IMR-90 (cell line): ENCODE measurements around the gene MAP2K5. TPM values are rescaled to one million over a fixed set of nuclear protein-coding genes. Genes with fewer than 3 reads are reported as not detected.

Source experiments
- ATAC-seq: fragments of 200-7000 bp; cut with Tn5 transposase; 2 replicates; pipeline ENCODE4 v1.9.1; 2020; ENCODE audit warnings: low read depth, mild to moderate bottlenecking, moderate library complexity
- BruUV-seq: library from RNA; stranded (reverse); fragments of 400-500 nt; replicated peaks from 2 replicates; lab custom pipeline; 2021; lab: Mats Ljungman, UMichigan
- CTCF ChIA-PET: fragments of 300-600 bp; formaldehyde crosslinking; extraction: SDS; loops from one replicate; lab custom pipeline; 2021; ENCODE audit warnings: antibody characterized with exemption; lab: Yijun Ruan, JAX
- POLR2A ChIA-PET: fragments of 300-600 bp; sonication (Branson Sonifier 250); formaldehyde crosslinking; loops from one replicate; lab custom pipeline; 2022; ENCODE audit warnings: antibody characterized with exemption; ENCODE audit not compliant: unreplicated experiment; lab: Charles Lee
- DNase-seq: peaks from one replicate; pipeline ENCODE4 v3.0.0; 2013
- H2AFZ ChIP-seq: replicated peaks from 2 replicates; pipeline ENCODE3; 2013; ENCODE audit warnings: low read length, mild to moderate bottlenecking; ENCODE audit not compliant: poor library complexity
- H2AK5ac ChIP-seq: 2 replicates; pipeline ENCODE4 v1.6.1; 2013; ENCODE audit warnings: low read depth, low read length, inconsistent platforms
- H2AK9ac ChIP-seq: replicated peaks from 2 replicates; pipeline ENCODE3; 2013; ENCODE audit warnings: mild to moderate bottlenecking, low read depth, low read length, moderate library complexity; ENCODE audit not compliant: poor library complexity
- H2BK120ac ChIP-seq: 2 replicates; pipeline ENCODE4 v1.6.1; 2013; ENCODE audit warnings: low read depth, low read length, inconsistent platforms
- H2BK15ac ChIP-seq: 3 replicates; pipeline ENCODE4 v1.6.1; 2013; ENCODE audit warnings: low read depth, low read length, inconsistent platforms
- H2BK20ac ChIP-seq: 2 replicates; pipeline ENCODE4 v1.6.1; 2013; ENCODE audit warnings: low read depth, mild to moderate bottlenecking, inconsistent platforms, low read length, moderate library complexity
- H2BK5ac ChIP-seq: 2 replicates; pipeline ENCODE4 v1.6.1; 2013; ENCODE audit warnings: mild to moderate bottlenecking, low read depth, low read length, inconsistent platforms; ENCODE audit not compliant: poor library complexity, severe bottlenecking
- H3K14ac ChIP-seq: replicated peaks from 2 replicates; pipeline ENCODE4 v1.6.1; 2013; ENCODE audit warnings: low read depth, low read length, inconsistent platforms
- H3K18ac ChIP-seq: 2 replicates; pipeline ENCODE4 v1.6.1; 2013; ENCODE audit warnings: low read depth, low read length, control low read depth
- H3K23ac ChIP-seq: 2 replicates; pipeline ENCODE4 v1.6.1; 2013; ENCODE audit warnings: low read depth, low read length, inconsistent platforms
- H3K27ac ChIP-seq: 2 replicates; pipeline ENCODE4 v1.5.1; 2013; ENCODE audit warnings: mild to moderate bottlenecking, control low read depth, low read length; ENCODE audit not compliant: insufficient read depth
- H3K27me3 ChIP-seq: 2 replicates; pipeline ENCODE4 v1.6.1; 2013; ENCODE audit warnings: low read length; ENCODE audit not compliant: control insufficient read depth, insufficient read depth
- H3K36me3 ChIP-seq: 2 replicates; pipeline ENCODE4 v1.6.1; 2013; ENCODE audit warnings: low read length, mixed read lengths; ENCODE audit not compliant: control insufficient read depth, insufficient read depth
- H3K4ac ChIP-seq: 2 replicates; pipeline ENCODE4 v1.6.1; 2013; ENCODE audit warnings: low read depth, low read length, inconsistent platforms
- H3K4me1 ChIP-seq: 2 replicates; pipeline ENCODE4 v1.6.1; 2013; ENCODE audit warnings: low read length, mixed read lengths; ENCODE audit not compliant: control insufficient read depth, insufficient read depth
- H3K4me2 ChIP-seq: 2 replicates; pipeline ENCODE4 v1.6.1; 2013; ENCODE audit warnings: low read depth, mild to moderate bottlenecking, control low read depth, low read length, moderate library complexity
- H3K4me3 ChIP-seq: 2 replicates; pipeline ENCODE4 v1.5.1; 2013; ENCODE audit warnings: low read depth, mild to moderate bottlenecking, control low read depth, low read length, moderate library complexity; ENCODE audit not compliant: insufficient read depth
- H3K56ac ChIP-seq: 2 replicates; pipeline ENCODE4 v1.6.1; 2013; ENCODE audit warnings: low read length, inconsistent platforms; ENCODE audit not compliant: insufficient read depth; ENCODE audit errors: extremely low read depth
- H3K79me1 ChIP-seq, 2 experiments: 2 replicates each; pipeline ENCODE4 v1.6.1; 2013; ENCODE audit warnings: low read length in 2 of 2, inconsistent platforms in 1 of 2, low read depth in 1 of 2
- H3K9ac ChIP-seq: 2 replicates; pipeline ENCODE4 v1.6.1; 2013; ENCODE audit warnings: low read depth, low read length, control low read depth
- H3K9me1 ChIP-seq: 2 replicates; pipeline ENCODE4 v1.6.1; 2013; ENCODE audit warnings: low read length, inconsistent platforms; ENCODE audit not compliant: insufficient read depth
- H3K9me3 ChIP-seq: 2 replicates; pipeline ENCODE4 v1.6.1; 2013; ENCODE audit warnings: low read length; ENCODE audit not compliant: control insufficient read depth, insufficient read depth
- H4K20me1 ChIP-seq: 2 replicates; pipeline ENCODE4 v1.6.1; 2013; ENCODE audit warnings: low read length, inconsistent platforms; ENCODE audit not compliant: insufficient read depth
- H4K5ac ChIP-seq: 2 replicates; pipeline ENCODE4 v1.6.1; 2013; ENCODE audit warnings: mild to moderate bottlenecking, low read depth, low read length, control low read depth
- H4K8ac ChIP-seq, 2 experiments: 2 replicates each; pipeline ENCODE4 v1.6.1; 2013; ENCODE audit warnings: low read depth in 2 of 2, low read length in 2 of 2, control low read depth in 1 of 2, inconsistent platforms in 1 of 2
- H4K91ac ChIP-seq: 2 replicates; pipeline ENCODE4 v1.6.1; 2013; ENCODE audit warnings: low read depth, low read length, inconsistent platforms; ENCODE audit not compliant: insufficient read depth
- MAFK ChIP-seq: IDR thresholded peaks from 2 replicates; pipeline ENCODE4 v1.6.1; 2012; ENCODE audit warnings: low read depth, low read length, improper control_type of control experiment
- WGBS, 2 experiments: methylation state at CpG; one replicate each; pipeline versions ENCODE4 v1.1.5 to v1.1.7; 2013; ENCODE audit warnings: missing lambda C conversion rate in 2 of 2; ENCODE audit not compliant: insufficient read length in 1 of 2; ENCODE audit errors: extremely low coverage in 2 of 2; 5-methylcytosine and 5-hydroxymethylcytosine counted together
- dilution Hi-C: fragments of 300-500 bp; cut with HindIII; formaldehyde crosslinking; loops from one replicate; pipeline ENCODE4 v1.14.3; 2018; ENCODE audit warnings: low sequenced_read_pairs; ENCODE audit not compliant: unreplicated experiment
- in situ Hi-C: fragments of 300-500 bp; cut with MboI; formaldehyde crosslinking; loops from 3 replicates; pipeline ENCODE4 v1.14.3; 2019; ENCODE audit warnings: low sequenced_read_pairs, inconsistent platforms, mixed read lengths
- intact Hi-C: fragments of 100-400 bp; cut with micrococcal nuclease; formaldehyde crosslinking; loops from 2 replicates; pipeline ENCODE4 v1.10.0; 2022
- polyA plus RNA-seq, 3 experiments: library from polyadenylated mRNA; depleted of rRNA; stranded (reverse); fragments of >200 nt; gene quantifications; 2 replicates each; pipeline ENCODE4 v1.2.3, GENCODE V29; 2012; ENCODE audit warnings: low replicate concordance in 1 of 3
- total RNA-seq: library from RNA; depleted of rRNA; stranded (reverse); fragments of >200 nt; gene quantifications from 2 replicates; pipeline ENCODE4 v1.2.3, GENCODE V29; 2012

The MAP2K5 gene
- total and polyA plus RNA-seq, 2 of the 4 experiments (the other 2 are of a cell fraction), result 1.6 to 6.1 TPM

DNA sequence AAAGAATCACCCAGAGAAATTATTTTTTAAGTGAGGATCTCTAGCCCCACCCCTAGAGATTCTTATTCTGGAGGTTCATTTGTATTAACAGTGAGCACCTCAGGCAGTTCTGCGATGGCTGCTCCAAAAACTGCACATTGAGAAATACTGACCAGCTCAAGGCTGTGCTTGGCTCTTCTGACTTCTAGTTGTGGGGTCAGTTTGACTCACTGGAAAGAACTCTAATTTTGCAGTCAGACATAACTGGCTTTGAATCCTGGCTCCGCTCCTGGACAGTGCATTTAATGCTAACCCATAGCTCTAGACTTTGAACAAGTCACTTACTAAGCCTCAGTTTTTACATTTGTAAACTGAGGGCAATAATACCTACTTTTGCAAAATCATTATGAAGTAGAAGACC is 159.2 kb downstream of the MAP2K5 start:
- Histone ChIP-seq H3K9me1 (no peaks in the 10 kb centered on the region), H2AK9ac (no peak overlapping the region), H2AK5ac (no peak overlapping the region), H2BK5ac (no peak overlapping the region), H4K8ac (no peak overlapping the region), H3K4me3 (no peak overlapping the region), H3K23ac (no peak overlapping the region), H3K56ac (no peak overlapping the region), H2BK20ac (no peak overlapping the region), H3K4me1 (no peaks in the 10 kb centered on the region), H2BK120ac (no peak overlapping the region), H4K5ac (no peak overlapping the region), H3K36me3 (0 out of 2 replicates have a peak, but pooled peaks cover 1% of the 10 kb centered on the region), H3K4me2 (no peak overlapping the region), H3K9me3 (peaks cover 5% of the 10 kb centered on the region; the same call in 1 of the 2 replicates), H4K20me1 (no peaks in the 10 kb centered on the region), H3K4ac (no peak overlapping the region), H3K27me3 (no peaks in the 10 kb centered on the region), H2BK15ac (no peak overlapping the region), H3K9ac (no peak overlapping the region), H3K18ac (no peak overlapping the region), H3K14ac (no peak overlapping the region), H2AFZ (no peak overlapping the region), H4K91ac (no peak overlapping the region), H3K27ac (no peak overlapping the region), H3K79me1 (no peaks in the 10 kb centered on the region)
- intact Hi-C loops, result no loop called here
- BruUV-seq, result no TSS peak
- in situ Hi-C loops, result no loop called here
- no peak for TF ChIP-seq MAFK
- ATAC-seq, result peak; percentile 85
- dilution Hi-C loops, result no loop called here
- DNase-seq, result peak; percentile 64
- WGBS, 2 experiments, result no CpG with 5 or more reads among the region's 2 CpGs
- CTCF ChIA-PET, result no interaction called here
- POLR2A ChIA-PET, result no interaction called here
